K562 (cell line): Measurements from ENCODE around the gene SLC1A2. TPM values are rescaled to one million over a fixed set of nuclear protein-coding genes. Genes with fewer than 3 reads are reported as not detected.

Source experiments
- ATAC-seq: fragments of 200-7000 bp; cut with Tn5 transposase; 3 replicates; pipeline ENCODE4 v1.9.1; 2020; ENCODE audit warnings: moderate library complexity
- BruUV-seq: library from RNA; stranded (reverse); fragments of 400-500 nt; replicated peaks from 2 replicates; lab custom pipeline; 2021; lab: Mats Ljungman, UMichigan
- CTCF ChIA-PET: fragments of 300-600 bp; formaldehyde crosslinking; extraction: SDS; loops from one replicate; lab custom pipeline; 2021; ENCODE audit warnings: low intra/inter-chr PET ratio; lab: Yijun Ruan, JAX
- POLR2A ChIA-PET: fragments of 300-600, 350-650 bp; sonication (Branson Sonifier 250); formaldehyde crosslinking; extraction: SDS; loops from one replicate; lab custom pipeline; 2021; ENCODE audit warnings: antibody characterized with exemption, inconsistent platforms; lab: Yijun Ruan, JAX
- DNase-seq, 4 experiments: peaks; one replicate each; pipeline versions ENCODE4 v3.0.0 to v3.0.0-alpha.2; 2011 to 2018; ENCODE audit warnings: low spot score in 3 of 4, mixed read lengths in 3 of 4; ENCODE audit errors: extremely low read depth in 1 of 4
- FAIRE-seq: peaks from 2 replicates; lab custom pipeline; 2011; peaks lifted over from hg19 to GRCh38; lab: Jason Lieb, UNC
- H2AFZ ChIP-seq: 2 replicates; pipeline ENCODE4 v1.6.0; 2011; ENCODE audit warnings: low read depth, low read length, control low read depth, inconsistent platforms
- H3K27ac ChIP-seq: fragments of 200-600 bp; 3 replicates; pipeline ENCODE4 v1.8.0; 2011; ENCODE audit warnings: low read depth, mild to moderate bottlenecking, control low read depth, inconsistent platforms, low read length, moderate library complexity, mixed read lengths; ENCODE audit errors: extremely low read depth
- H3K27me3 ChIP-seq, 2 experiments: fragments of 300-600 bp in 1 of 2; 2 replicates in 1 of 2; 3 replicates in 1 of 2; pipeline versions ENCODE4 v1.6.0 to v1.8.0; 2011; ENCODE audit warnings: inconsistent platforms in 2 of 2, low read length in 2 of 2, mild to moderate bottlenecking in 1 of 2, mixed read lengths in 1 of 2, moderate library complexity in 1 of 2; ENCODE audit not compliant: control insufficient read depth in 2 of 2, insufficient read depth in 2 of 2
- H3K36me3 ChIP-seq: fragments of 300-600 bp; 3 replicates; pipeline ENCODE4 v1.8.0; 2011; ENCODE audit warnings: mild to moderate bottlenecking, low read length, inconsistent platforms; ENCODE audit not compliant: control insufficient read depth, insufficient read depth
- H3K4me1 ChIP-seq, 2 experiments: fragments of 200-600 bp in 1 of 2; replicated peaks in 1 of 2; 2 replicates in 1 of 2; 3 replicates in 1 of 2; pipeline versions ENCODE4 v1.5.1 to v1.8.0; 2011; ENCODE audit warnings: inconsistent platforms in 2 of 2, low read length in 2 of 2, mild to moderate bottlenecking in 1 of 2, mixed read lengths in 1 of 2, moderate library complexity in 1 of 2; ENCODE audit not compliant: control insufficient read depth in 2 of 2, insufficient read depth in 2 of 2
- H3K4me2 ChIP-seq: 2 replicates; pipeline ENCODE4 v1.6.1; 2011; ENCODE audit warnings: low read length, control low read depth, inconsistent platforms, mixed read lengths; ENCODE audit not compliant: insufficient read depth
- H3K4me3 ChIP-seq: fragments of 200-600 bp; sonication (generic), shearing (Covaris generic); 2 replicates; pipeline ENCODE4 v1.5.1; 2016; ENCODE audit warnings: control low read depth, inconsistent platforms
- H3K79me2 ChIP-seq: fragments of 200-600 bp; 3 replicates; pipeline ENCODE4 v1.8.0; 2011; ENCODE audit warnings: low read length, inconsistent platforms; ENCODE audit not compliant: control insufficient read depth, insufficient read depth
- H3K9ac ChIP-seq, 2 experiments: 2 replicates each; pipeline versions ENCODE4 v1.6.0 to v1.6.1; 2011; ENCODE audit warnings: low read depth in 2 of 2, low read length in 2 of 2, control low read depth in 1 of 2, inconsistent platforms in 1 of 2, mild to moderate bottlenecking in 1 of 2, mixed read lengths in 1 of 2; ENCODE audit not compliant: insufficient read depth in 1 of 2
- H3K9me1 ChIP-seq: one replicate; pipeline ENCODE4 v1.6.0; 2011; ENCODE audit warnings: inconsistent platforms, mild to moderate bottlenecking, low read length, moderate library complexity; ENCODE audit not compliant: control insufficient read depth, insufficient read depth
- H3K9me3 ChIP-seq: replicated peaks from 2 replicates; pipeline ENCODE4 v1.5.1; 2011; ENCODE audit warnings: low read depth, low read length, inconsistent platforms; ENCODE audit not compliant: control insufficient read depth, insufficient read depth
- H4K20me1 ChIP-seq: replicated peaks from 2 replicates; pipeline ENCODE4 v1.6.1; 2011; ENCODE audit warnings: low read length, inconsistent platforms, mixed read lengths; ENCODE audit not compliant: control insufficient read depth, insufficient read depth
- ARID2 ChIP-seq: fragments of 450-650 bp; IDR thresholded peaks from 2 replicates; pipeline ENCODE4 v1.6.1; 2017; ENCODE audit warnings: antibody characterized with exemption, mild to moderate bottlenecking
- ATF7 ChIP-seq: fragments of 450-650 bp; IDR thresholded peaks from 2 replicates; pipeline ENCODE4 v1.7.1; 2014; ENCODE audit warnings: mild to moderate bottlenecking, moderate library complexity
- BCL6 ChIP-seq: fragments of 250-450 bp; sonication (Bioruptor Pico); IDR thresholded peaks from 2 replicates; pipeline ENCODE4 v1.4.0; 2020
- HEY1 ChIP-seq: fragments of 250-450 bp; sonication (Bioruptor Pico); IDR thresholded peaks from 2 replicates; pipeline ENCODE4 v1.5.0; 2020; ENCODE audit warnings: mild to moderate bottlenecking, moderate library complexity, borderline replicate concordance
- HMGN3 ChIP-seq: IDR thresholded peaks from 2 replicates; pipeline ENCODE4 v1.6.1; 2011; ENCODE audit warnings: borderline replicate concordance, low read depth, mild to moderate bottlenecking, mixed read lengths, low read length; ENCODE audit not compliant: insufficient read length; ENCODE audit errors: extremely low read depth
- KDM1A ChIP-seq, 2 experiments: fragments of 450-650 bp; IDR thresholded peaks; 2 replicates each; pipeline ENCODE4 v1.6.1; 2016; ENCODE audit warnings: mild to moderate bottlenecking in 2 of 2
- KLF6 ChIP-seq: fragments of 250-450 bp; sonication (Bioruptor Pico); IDR thresholded peaks from 2 replicates; pipeline ENCODE4 v1.4.0; 2020; ENCODE audit warnings: mild to moderate bottlenecking, moderate library complexity, borderline replicate concordance
- PHB2 ChIP-seq: fragments of 450-650 bp; IDR thresholded peaks from 2 replicates; pipeline ENCODE4 v1.6.1; 2017; ENCODE audit warnings: low read depth
- SREBF1 ChIP-seq: fragments of 150-350 bp; IDR thresholded peaks from 2 replicates; pipeline ENCODE4 v1.6.1; 2014; ENCODE audit warnings: antibody characterized with exemption, low read depth, low read length, borderline replicate concordance
- TBL1XR1 ChIP-seq, 2 experiments: IDR thresholded peaks; 2 replicates each; pipeline ENCODE4 v1.6.1; 2012; ENCODE audit warnings: improper control_type of control experiment in 2 of 2, low read length in 2 of 2, mild to moderate bottlenecking in 1 of 2
- TEAD4 ChIP-seq, 2 experiments: sonication (generic) in 1 of 2; formaldehyde crosslinking in 1 of 2; IDR thresholded peaks; 2 replicates each; pipeline versions ENCODE4 v1.6.1 to v1.8.0; 2012 to 2022; ENCODE audit warnings: borderline replicate concordance in 1 of 2, inconsistent platforms in 1 of 2, low read length in 1 of 2, mild to moderate bottlenecking in 1 of 2, missing genetic modification reagents in 1 of 2
- ZFX ChIP-seq: sonication (generic); formaldehyde crosslinking; IDR thresholded peaks from 2 replicates; pipeline ENCODE4 v1.8.0; 2022; ENCODE audit warnings: mild to moderate bottlenecking, missing genetic modification reagents, moderate library complexity
- ZNF217 ChIP-seq: sonication (generic); formaldehyde crosslinking; IDR thresholded peaks from 2 replicates; pipeline ENCODE4 v1.8.0; 2022; ENCODE audit warnings: mild to moderate bottlenecking, missing genetic modification reagents
- ZNF232 ChIP-seq: sonication (generic); formaldehyde crosslinking; IDR thresholded peaks from 2 replicates; pipeline ENCODE4 v1.8.0; 2022; ENCODE audit warnings: mild to moderate bottlenecking, missing genetic modification reagents
- WGBS: fragments of 100-300 bp; shearing (Covaris generic); methylation state at CpG from one replicate; pipeline ENCODE4 v1.1.6; 2016; ENCODE audit warnings: low coverage, mixed read lengths; ENCODE audit not compliant: insufficient coverage; ENCODE audit errors: missing lambda C conversion rate; 5-methylcytosine and 5-hydroxymethylcytosine counted together
- in situ Hi-C: fragments of 300-500 bp; cut with MboI; formaldehyde crosslinking; loops from 4 replicates; pipeline ENCODE4 v1.15.0; 2018; ENCODE audit warnings: inconsistent platforms, mixed read lengths
- intact Hi-C: fragments of 100-400 bp; cut with micrococcal nuclease; formaldehyde crosslinking; loops from 2 replicates; pipeline ENCODE4 v1.14.2; 2022
- polyA plus RNA-seq, 8 experiments: library from polyadenylated mRNA; depleted of rRNA in 4 of 8; stranded (reverse) in 5 of 8; unstranded in 3 of 8; fragments of >200 nt; fragmentation: Nextera tagmentation in 2 of 8; fragmentation: Illumina TruSeq in 1 of 8; extraction: Ambion mirVana in 2 of 8; extraction: Trizol in 1 of 8; gene quantifications; 2 replicates each; pipeline versions ENCODE4 v1.2.1 to v1.2.3, GENCODE V29; 2011 to 2014; ENCODE audit warnings: inconsistent platforms in 1 of 8, missing spikeins in 1 of 8
- total RNA-seq, 7 experiments: library from RNA; depleted of rRNA in 6 of 7; stranded (reverse); fragments of >200 nt in 6 of 7; fragmentation: Illumina TruSeq in 2 of 7; extraction: Trizol in 2 of 7; gene quantifications; 2 replicates each; pipeline versions ENCODE4 v1.2.1 to v1.2.3, GENCODE V29; 2011 to 2021; ENCODE audit warnings: low replicate concordance in 1 of 7
- TF ChIP-seq, protein P1 (sequence below): sonication (generic); formaldehyde crosslinking; IDR thresholded peaks from 2 replicates; pipeline ENCODE4 v1.8.0; 2022; ENCODE audit warnings: missing genetic modification reagents, mild to moderate bottlenecking, moderate library complexity, borderline replicate concordance
- TF ChIP-seq, protein P2 (sequence below): fragments of 250-450 bp; sonication (Bioruptor Pico); IDR thresholded peaks from 2 replicates; pipeline ENCODE4 v1.4.0; 2020; ENCODE audit warnings: mild to moderate bottlenecking, moderate library complexity

SLC1A2 gene
- total and polyA plus RNA-seq, 9 of the 15 experiments (the other 6 are each of a cell fraction or from before 2014, with no cell fraction given), result 0.03 to 0.07 (median 0.04) TPM; not detected in 5

DNA sequence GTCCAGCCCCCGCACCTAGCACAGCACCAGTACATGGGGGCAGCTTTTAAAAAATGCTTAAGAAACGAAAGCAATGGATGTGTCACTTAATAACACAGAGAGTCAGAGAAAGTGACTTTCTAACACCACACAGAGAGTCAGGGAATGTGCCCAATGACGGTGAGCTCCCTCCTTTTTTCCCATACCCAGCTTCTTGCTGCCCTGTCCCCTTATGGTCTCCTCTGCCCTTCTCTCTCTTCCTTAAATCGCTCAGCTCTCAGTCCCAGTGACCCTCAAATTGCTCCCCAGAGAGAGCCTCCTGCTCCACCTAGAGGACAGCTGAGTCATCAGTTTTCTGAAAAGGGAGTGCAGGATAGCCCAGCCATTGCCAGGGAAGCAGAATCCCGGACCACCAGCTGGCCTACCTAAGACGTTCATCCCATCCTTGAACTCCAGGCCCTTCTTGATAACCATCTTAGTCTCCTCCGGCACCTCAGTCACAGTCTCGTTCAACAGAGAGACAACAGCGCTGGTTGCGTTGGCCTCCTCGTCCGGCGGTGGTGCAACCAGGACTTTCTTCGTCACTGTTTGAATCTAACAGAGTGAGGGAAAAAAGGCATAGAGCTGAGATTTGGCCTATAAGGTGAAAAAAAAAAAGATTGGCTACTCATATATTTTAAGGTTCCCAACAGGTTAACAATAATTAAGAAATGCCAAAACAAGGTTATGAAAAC, 113.5 kb downstream of the SLC1A2 start (continued):
- TF ChIP-seq TEAD4 (IDR thresholded peaks at IDR 0.05; ENCODE audit: low read length), result no peak
- TF ChIP-seq TEAD4 (CRISPR knock-in tag; IDR thresholded peaks at IDR 0.05; ENCODE audit: borderline replicate concordance), result no peak
- TF ChIP-seq ZFX (CRISPR knock-in tag), result no peak
- no peak for TF ChIP-seq KLF6 (CRISPR knock-in tag)
- TF ChIP-seq HMGN3, result no peak
- no peak for TF ChIP-seq ZNF232
- TF ChIP-seq SREBF1, result no peak
- TF ChIP-seq KDM1A (IDR thresholded peaks at IDR 0.05), result no peak
- TF ChIP-seq ZNF217 (CRISPR knock-in tag), result no peak
- no peak for TF ChIP-seq ARID2

DNA sequence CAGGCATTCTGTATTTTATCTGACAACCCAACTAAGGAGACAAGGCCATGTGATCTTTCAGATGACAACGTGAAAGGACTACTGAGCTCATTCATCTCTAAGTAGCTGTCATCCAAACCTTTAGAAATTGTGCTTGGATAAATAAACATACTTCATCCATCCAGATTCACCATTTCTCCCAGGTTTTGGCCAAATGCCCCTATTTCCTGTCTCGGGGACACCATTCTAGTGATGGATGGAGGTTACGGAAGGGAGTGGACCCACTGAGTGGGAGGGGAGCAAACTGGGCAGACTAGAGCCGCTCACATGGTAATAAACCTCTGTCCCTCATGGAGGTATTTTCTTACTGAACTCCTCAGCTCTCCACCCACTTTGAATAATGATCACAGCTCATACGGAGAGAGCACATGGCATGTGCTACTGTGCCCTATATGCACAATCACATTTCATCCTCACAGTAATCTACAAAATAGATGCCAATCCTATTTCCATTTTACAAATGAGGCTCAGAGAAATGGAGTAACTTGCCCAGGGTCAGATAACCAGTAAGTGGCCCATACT, 114.4 kb downstream of the SLC1A2 start:
- H2AFZ ChIP-seq, result no peak overlapping the region
- ATAC-seq (no peak), FAIRE-seq (no peak), DNase-seq (no peak)
- POLR2A ChIA-PET, result interaction anchor here (0.6 to 1.3 kb wide), 3 partner anchors 9 to 224 kb away, joined by 3 to 4 read pairs (median 4); no protein-coding TSS in a partner anchor
- H4K20me1 ChIP-seq, result no peaks in the 10 kb centered on the region
- peaks cover 2 to 6% of the 10 kb centered on the region in 2 experiments; a peak in 4 of 5 replicates for H3K27me3 ChIP-seq
- H3K9ac ChIP-seq, result no peak overlapping the region
- intact Hi-C loops (loop anchor here (5.0 kb wide), 2 partner anchors 87 to 378 kb away; no protein-coding TSS in a partner anchor), in situ Hi-C loops (no loop called here)
- H3K4me3 ChIP-seq, result no peak overlapping the region
- no peaks in the 10 kb centered on the region; a peak in 2 of 5 replicates for H3K4me1 ChIP-seq
- CTCF ChIA-PET, result no interaction called here
- H3K4me2 ChIP-seq, result no peak overlapping the region
- H3K27ac ChIP-seq, result no peak overlapping the region
- no peaks in the 10 kb centered on the region for H3K79me2 ChIP-seq
- no peaks in the 10 kb centered on the region for H3K9me3 ChIP-seq
- WGBS, result 8% methylated on average over 5 of the region's 5 CpGs
- H3K9me1 ChIP-seq, result no peaks in the 10 kb centered on the region
- no TSS peak for BruUV-seq
- H3K36me3 ChIP-seq, result no peaks in the 10 kb centered on the region
- TF ChIP-seq HEY1 (CRISPR knock-in tag) (no peak), PHB2 (no peak), KDM1A (IDR thresholded peaks at IDR 0.05) (no peak), TBL1XR1 (IDR thresholded peaks at IDR 0.05; ENCODE audit: low read length in 2 of 2) (no peak), ATF7 (no peak), BCL6 (no peak)
- TF ChIP-seq, protein P1, sequence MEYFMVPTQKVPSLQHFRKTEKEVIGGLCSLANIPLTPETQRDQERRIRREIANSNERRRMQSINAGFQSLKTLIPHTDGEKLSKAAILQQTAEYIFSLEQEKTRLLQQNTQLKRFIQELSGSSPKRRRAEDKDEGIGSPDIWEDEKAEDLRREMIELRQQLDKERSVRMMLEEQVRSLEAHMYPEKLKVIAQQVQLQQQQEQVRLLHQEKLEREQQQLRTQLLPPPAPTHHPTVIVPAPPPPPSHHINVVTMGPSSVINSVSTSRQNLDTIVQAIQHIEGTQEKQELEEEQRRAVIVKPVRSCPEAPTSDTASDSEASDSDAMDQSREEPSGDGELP (CRISPR knock-in tag), result no peak
- TF ChIP-seq, protein P2, sequence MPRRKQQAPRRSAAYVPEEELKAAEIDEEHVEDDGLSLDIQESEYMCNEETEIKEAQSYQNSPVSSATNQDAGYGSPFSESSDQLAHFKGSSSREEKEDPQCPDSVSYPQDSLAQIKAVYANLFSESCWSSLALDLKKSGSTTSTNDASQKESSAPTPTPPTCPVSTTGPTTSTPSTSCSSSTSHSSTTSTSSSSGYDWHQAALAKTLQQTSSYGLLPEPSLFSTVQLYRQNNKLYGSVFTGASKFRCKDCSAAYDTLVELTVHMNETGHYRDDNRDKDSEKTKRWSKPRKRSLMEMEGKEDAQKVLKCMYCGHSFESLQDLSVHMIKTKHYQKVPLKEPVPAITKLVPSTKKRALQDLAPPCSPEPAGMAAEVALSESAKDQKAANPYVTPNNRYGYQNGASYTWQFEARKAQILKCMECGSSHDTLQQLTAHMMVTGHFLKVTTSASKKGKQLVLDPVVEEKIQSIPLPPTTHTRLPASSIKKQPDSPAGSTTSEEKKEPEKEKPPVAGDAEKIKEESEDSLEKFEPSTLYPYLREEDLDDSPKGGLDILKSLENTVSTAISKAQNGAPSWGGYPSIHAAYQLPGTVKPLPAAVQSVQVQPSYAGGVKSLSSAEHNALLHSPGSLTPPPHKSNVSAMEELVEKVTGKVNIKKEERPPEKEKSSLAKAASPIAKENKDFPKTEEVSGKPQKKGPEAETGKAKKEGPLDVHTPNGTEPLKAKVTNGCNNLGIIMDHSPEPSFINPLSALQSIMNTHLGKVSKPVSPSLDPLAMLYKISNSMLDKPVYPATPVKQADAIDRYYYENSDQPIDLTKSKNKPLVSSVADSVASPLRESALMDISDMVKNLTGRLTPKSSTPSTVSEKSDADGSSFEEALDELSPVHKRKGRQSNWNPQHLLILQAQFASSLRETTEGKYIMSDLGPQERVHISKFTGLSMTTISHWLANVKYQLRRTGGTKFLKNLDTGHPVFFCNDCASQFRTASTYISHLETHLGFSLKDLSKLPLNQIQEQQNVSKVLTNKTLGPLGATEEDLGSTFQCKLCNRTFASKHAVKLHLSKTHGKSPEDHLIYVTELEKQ (CRISPR knock-in tag), result no peak
